ENCODE measurements around the gene CEP95.

DNA sequence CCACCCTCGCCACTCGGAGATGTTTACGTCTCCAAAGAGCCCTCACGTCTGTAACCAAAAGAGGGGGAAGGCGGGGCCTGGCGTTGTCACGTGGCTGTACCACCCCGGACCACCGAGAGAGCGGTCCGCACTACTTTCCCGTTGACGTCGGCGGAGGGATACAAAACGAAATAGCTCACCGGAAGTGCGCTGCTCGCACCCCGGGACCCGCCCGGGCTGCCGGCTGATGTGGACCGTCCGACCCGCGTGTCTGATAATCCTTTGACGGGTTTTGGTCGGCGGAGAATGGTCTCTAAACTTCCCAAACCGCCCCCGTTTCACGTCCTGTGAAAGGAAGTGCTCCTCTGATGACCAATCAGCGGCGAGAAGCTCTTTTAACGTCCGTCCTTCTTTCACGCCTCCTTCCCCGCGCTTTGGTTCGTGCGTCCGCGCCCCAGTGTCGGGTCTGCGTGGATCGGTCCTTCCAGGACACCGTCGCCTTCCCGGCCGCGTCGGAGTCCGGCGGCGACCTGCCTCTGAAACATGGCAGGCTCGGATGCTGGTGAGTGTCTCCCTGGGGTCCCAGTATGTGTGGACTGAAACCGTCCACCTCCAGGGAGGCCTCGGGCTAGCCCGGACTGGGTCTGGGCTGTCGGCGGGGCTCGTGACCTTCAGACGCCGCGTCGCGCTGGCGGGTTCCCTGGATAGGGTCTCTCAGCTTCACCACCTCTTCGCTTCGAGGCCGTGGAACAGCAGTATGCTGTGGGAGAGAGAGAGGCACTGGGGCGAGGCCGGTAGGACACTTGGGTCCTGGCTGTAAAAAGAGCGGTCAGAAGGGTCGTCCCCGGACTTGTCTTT lies at the start of gene CEP95:
- TF ChIP-seq HMGA2 (CRISPR knock-in tag; IDR thresholded peaks at IDR 0.05) (no peak), CREB1 (CRISPR knock-in tag; IDR thresholded peaks at IDR 0.05) (no peak), NR2C2 (CRISPR knock-in tag; IDR thresholded peaks at IDR 0.05) (no peak), ESRRA (CRISPR knock-in tag; IDR thresholded peaks at IDR 0.05; ENCODE audit: borderline replicate concordance) (no peak), RORB (CRISPR knock-in tag; IDR thresholded peaks at IDR 0.05) (no peak), RELA (CRISPR knock-in tag; IDR thresholded peaks at IDR 0.05; ENCODE audit: borderline replicate concordance) (no peak)
- TF ChIP-seq, protein P1, sequence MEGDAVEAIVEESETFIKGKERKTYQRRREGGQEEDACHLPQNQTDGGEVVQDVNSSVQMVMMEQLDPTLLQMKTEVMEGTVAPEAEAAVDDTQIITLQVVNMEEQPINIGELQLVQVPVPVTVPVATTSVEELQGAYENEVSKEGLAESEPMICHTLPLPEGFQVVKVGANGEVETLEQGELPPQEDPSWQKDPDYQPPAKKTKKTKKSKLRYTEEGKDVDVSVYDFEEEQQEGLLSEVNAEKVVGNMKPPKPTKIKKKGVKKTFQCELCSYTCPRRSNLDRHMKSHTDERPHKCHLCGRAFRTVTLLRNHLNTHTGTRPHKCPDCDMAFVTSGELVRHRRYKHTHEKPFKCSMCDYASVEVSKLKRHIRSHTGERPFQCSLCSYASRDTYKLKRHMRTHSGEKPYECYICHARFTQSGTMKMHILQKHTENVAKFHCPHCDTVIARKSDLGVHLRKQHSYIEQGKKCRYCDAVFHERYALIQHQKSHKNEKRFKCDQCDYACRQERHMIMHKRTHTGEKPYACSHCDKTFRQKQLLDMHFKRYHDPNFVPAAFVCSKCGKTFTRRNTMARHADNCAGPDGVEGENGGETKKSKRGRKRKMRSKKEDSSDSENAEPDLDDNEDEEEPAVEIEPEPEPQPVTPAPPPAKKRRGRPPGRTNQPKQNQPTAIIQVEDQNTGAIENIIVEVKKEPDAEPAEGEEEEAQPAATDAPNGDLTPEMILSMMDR (IDR thresholded peaks at IDR 0.05), result no peak
- TF ChIP-seq, protein P2, sequence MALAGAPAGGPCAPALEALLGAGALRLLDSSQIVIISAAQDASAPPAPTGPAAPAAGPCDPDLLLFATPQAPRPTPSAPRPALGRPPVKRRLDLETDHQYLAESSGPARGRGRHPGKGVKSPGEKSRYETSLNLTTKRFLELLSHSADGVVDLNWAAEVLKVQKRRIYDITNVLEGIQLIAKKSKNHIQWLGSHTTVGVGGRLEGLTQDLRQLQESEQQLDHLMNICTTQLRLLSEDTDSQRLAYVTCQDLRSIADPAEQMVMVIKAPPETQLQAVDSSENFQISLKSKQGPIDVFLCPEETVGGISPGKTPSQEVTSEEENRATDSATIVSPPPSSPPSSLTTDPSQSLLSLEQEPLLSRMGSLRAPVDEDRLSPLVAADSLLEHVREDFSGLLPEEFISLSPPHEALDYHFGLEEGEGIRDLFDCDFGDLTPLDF (CRISPR knock-in tag; IDR thresholded peaks at IDR 0.05), result no peak
- TF ChIP-seq, protein P3, sequence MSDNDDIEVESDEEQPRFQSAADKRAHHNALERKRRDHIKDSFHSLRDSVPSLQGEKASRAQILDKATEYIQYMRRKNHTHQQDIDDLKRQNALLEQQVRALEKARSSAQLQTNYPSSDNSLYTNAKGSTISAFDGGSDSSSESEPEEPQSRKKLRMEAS (CRISPR knock-in tag; IDR thresholded peaks at IDR 0.05), result peak; percentile 64
- TF ChIP-seq, protein P4, sequence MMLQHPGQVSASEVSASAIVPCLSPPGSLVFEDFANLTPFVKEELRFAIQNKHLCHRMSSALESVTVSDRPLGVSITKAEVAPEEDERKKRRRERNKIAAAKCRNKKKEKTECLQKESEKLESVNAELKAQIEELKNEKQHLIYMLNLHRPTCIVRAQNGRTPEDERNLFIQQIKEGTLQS (CRISPR knock-in tag; conservative IDR thresholded peaks at IDR 0.05), result no peak
- TF ChIP-seq, protein P5, sequence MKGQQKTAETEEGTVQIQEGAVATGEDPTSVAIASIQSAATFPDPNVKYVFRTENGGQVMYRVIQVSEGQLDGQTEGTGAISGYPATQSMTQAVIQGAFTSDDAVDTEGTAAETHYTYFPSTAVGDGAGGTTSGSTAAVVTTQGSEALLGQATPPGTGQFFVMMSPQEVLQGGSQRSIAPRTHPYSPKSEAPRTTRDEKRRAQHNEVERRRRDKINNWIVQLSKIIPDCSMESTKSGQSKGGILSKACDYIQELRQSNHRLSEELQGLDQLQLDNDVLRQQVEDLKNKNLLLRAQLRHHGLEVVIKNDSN (CRISPR knock-in tag; IDR thresholded peaks at IDR 0.05), result peak; percentile 91
- TF ChIP-seq, protein P6, sequence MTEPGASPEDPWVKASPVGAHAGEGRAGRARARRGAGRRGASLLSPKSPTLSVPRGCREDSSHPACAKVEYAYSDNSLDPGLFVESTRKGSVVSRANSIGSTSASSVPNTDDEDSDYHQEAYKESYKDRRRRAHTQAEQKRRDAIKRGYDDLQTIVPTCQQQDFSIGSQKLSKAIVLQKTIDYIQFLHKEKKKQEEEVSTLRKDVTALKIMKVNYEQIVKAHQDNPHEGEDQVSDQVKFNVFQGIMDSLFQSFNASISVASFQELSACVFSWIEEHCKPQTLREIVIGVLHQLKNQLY (CRISPR knock-in tag; IDR thresholded peaks at IDR 0.05), result no peak
- TF ChIP-seq, protein P7, sequence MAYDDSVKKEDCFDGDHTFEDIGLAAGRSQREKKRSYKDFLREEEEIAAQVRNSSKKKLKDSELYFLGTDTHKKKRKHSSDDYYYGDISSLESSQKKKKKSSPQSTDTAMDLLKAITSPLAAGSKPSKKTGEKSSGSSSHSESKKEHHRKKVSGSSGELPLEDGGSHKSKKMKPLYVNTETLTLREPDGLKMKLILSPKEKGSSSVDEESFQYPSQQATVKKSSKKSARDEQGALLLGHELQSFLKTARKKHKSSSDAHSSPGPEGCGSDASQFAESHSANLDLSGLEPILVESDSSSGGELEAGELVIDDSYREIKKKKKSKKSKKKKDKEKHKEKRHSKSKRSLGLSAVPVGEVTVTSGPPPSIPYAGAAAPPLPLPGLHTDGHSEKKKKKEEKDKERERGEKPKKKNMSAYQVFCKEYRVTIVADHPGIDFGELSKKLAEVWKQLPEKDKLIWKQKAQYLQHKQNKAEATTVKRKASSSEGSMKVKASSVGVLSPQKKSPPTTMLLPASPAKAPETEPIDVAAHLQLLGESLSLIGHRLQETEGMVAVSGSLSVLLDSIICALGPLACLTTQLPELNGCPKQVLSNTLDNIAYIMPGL (CRISPR knock-in tag; IDR thresholded peaks at IDR 0.05), result peak; percentile 54; the same call in 1 of the 2 replicates

Data from WTC11 (cell line).